ENCODE measurements around the gene DYNC1LI2.
A peak's percentile ranks its signal among the peaks of the same experiment; 100 is the strongest.

The DYNC1LI2 gene

GRCh38 chr16:66752379-66752778 is 970 bp upstream of the DYNC1LI2 start:
- ChIA-PET CTCF (interaction anchor here (0.6 to 4.3 kb wide), 25 partner anchors 10 to 455 kb away, joined by 3 to 40 read pairs (median 3); partner anchors contain the start of gene NAE1), POLR2A (interaction anchor here (1.5 kb wide), 2 partner anchors 12 to 15 kb away, joined by 3 read pairs; no protein-coding TSS in a partner anchor)

GRCh38 chr16:66751992-66752322 is 548 bp upstream of the DYNC1LI2 start:
- Histone ChIP-seq H3K27ac (ENCODE audit: extremely low read depth, low read depth, low read length) (peak overlapping the region; percentile 98; the same call in 1 of the 2 replicates), H3K36me3 (ENCODE audit: control insufficient read depth in 2 of 2, insufficient read depth in 1 of 2, low read length in 2 of 2) (peaks cover 23 to 36% of the 10 kb centered on the region in 2 experiments; a peak in 2 of 3 replicates), H3K4me1 (ENCODE audit: control insufficient read depth, insufficient read depth, low read length) (peaks cover 6% of the 10 kb centered on the region), H3K4me3 (ENCODE audit: low read depth, low read length) (no peak overlapping the region), H3K9me3 (ENCODE audit: control insufficient read depth, insufficient read depth, low read depth, low read length) (no peaks in the 10 kb centered on the region)
- POLR2A ChIA-PET, result interaction anchor here (1.5 kb wide), 2 partner anchors 11 to 14 kb away, joined by 3 read pairs; no protein-coding TSS in a partner anchor
- TF ChIP-seq ZNF704 (tag by site-specific recombination; IDR thresholded peaks at IDR 0.05) (no peak), CTCF (tag by site-specific recombination; IDR thresholded peaks at IDR 0.05) (peak; percentile 5; the same call in 1 of the 2 replicates), ZNF132 (tag by site-specific recombination; IDR thresholded peaks at IDR 0.05; ENCODE audit: borderline replicate concordance) (no peak), ZNF335 (tag by site-specific recombination; conservative IDR thresholded peaks at IDR 0.05) (peak; percentile 44), TRIM28 (IDR thresholded peaks at IDR 0.05; ENCODE audit: borderline replicate concordance, low read length) (0 out of 2 replicates have a peak, but pooled peaks have one; percentile 25), ZNF785 (tag by site-specific recombination; IDR thresholded peaks at IDR 0.05) (no peak), ZNF354C (tag by site-specific recombination; IDR thresholded peaks at IDR 0.05; ENCODE audit: borderline replicate concordance, low read depth) (no peak), KLF9 (tag by site-specific recombination; IDR thresholded peaks at IDR 0.05; ENCODE audit: low read depth) (0 out of 2 replicates have a peak, but pooled peaks have one; percentile 17), ZSCAN30 (tag by site-specific recombination; IDR thresholded peaks at IDR 0.05) (0 out of 2 replicates have a peak, but pooled peaks have one; percentile 3)
- CTCF ChIA-PET, result interaction anchor here (0.6 to 4.3 kb wide), 24 partner anchors 10 to 456 kb away, joined by 3 to 40 read pairs (median 4); partner anchors contain the start of gene NAE1

More at GRCh38 chr16:66752379-66752778, 970 bp upstream of the DYNC1LI2 start:
- Histone ChIP-seq H3K36me3 (ENCODE audit: control insufficient read depth in 2 of 2, insufficient read depth in 1 of 2, low read length in 2 of 2) (peaks cover 20 to 31% of the 10 kb centered on the region in 2 experiments; a peak in 2 of 3 replicates), H3K4me3 (ENCODE audit: low read depth, low read length) (no peak overlapping the region), H3K4me1 (ENCODE audit: control insufficient read depth, insufficient read depth, low read length) (peaks cover 6% of the 10 kb centered on the region), H3K27ac (ENCODE audit: extremely low read depth, low read depth, low read length) (no peak overlapping the region), H3K9me3 (ENCODE audit: control insufficient read depth, insufficient read depth, low read depth, low read length) (no peaks in the 10 kb centered on the region)
- TF ChIP-seq ZNF335 (tag by site-specific recombination; conservative IDR thresholded peaks at IDR 0.05) (0 out of 2 replicates have a peak, but pooled peaks have one; percentile 10), ZNF768 (tag by site-specific recombination; IDR thresholded peaks at IDR 0.05) (no peak), ZSCAN23 (tag by site-specific recombination; IDR thresholded peaks at IDR 0.05) (no peak)

- Histone ChIP-seq H3K36me3 (ENCODE audit: control insufficient read depth in 2 of 2, insufficient read depth in 1 of 2, low read length in 2 of 2) (peaks cover 28 to 45% of the 10 kb centered on the region in 2 experiments; a peak in 2 of 3 replicates), H3K4me3 (ENCODE audit: low read depth, low read length) (peak overlapping the region; percentile 87), H3K9me3 (ENCODE audit: control insufficient read depth, insufficient read depth, low read depth, low read length) (no peaks in the 10 kb centered on the region), H3K4me1 (ENCODE audit: control insufficient read depth, insufficient read depth, low read length) (peaks cover 6% of the 10 kb centered on the region), H3K27ac (ENCODE audit: extremely low read depth, low read depth, low read length) (peak overlapping the region; percentile 98; the same call in 1 of the 2 replicates)
- ChIA-PET POLR2A (interaction anchor here (1.5 to 2.0 kb wide), 3 partner anchors 9 to 13 kb away, joined by 3 to 9 read pairs (median 3); no protein-coding TSS in a partner anchor), CTCF (interaction anchor here (0.6 to 4.3 kb wide), 11 partner anchors 10 to 175 kb away, joined by 3 to 40 read pairs (median 10); partner anchors contain the start of gene NAE1)
- no peak for TF ChIP-seq ZNF580 (tag by site-specific recombination; IDR thresholded peaks at IDR 0.05)
- TF ChIP-seq ZNF560 (tag by site-specific recombination; IDR thresholded peaks at IDR 0.05; ENCODE audit: borderline replicate concordance), result no peak
- no peak for TF ChIP-seq ZNF19 (tag by site-specific recombination; IDR thresholded peaks at IDR 0.05; ENCODE audit: low read depth)
- no peak for TF ChIP-seq ZNF785 (tag by site-specific recombination; IDR thresholded peaks at IDR 0.05)
- TF ChIP-seq PATZ1 (tag by site-specific recombination; IDR thresholded peaks at IDR 0.05), result peak; percentile 69; the same call in 1 of the 2 replicates
- TF ChIP-seq ZNF692 (tag by site-specific recombination; IDR thresholded peaks at IDR 0.05), result 0 out of 2 replicates have a peak, but pooled peaks have one; percentile 17
- no peak for TF ChIP-seq HOXA7 (CRISPR knock-in tag; IDR thresholded peaks at IDR 0.05; ENCODE audit: borderline replicate concordance)
- TF ChIP-seq SP3 (tag by site-specific recombination; IDR thresholded peaks at IDR 0.05), result peak; percentile 75
- peak; percentile 88 for TF ChIP-seq KLF9 (tag by site-specific recombination; IDR thresholded peaks at IDR 0.05; ENCODE audit: low read depth)
- peak; percentile 58; the same call in 1 of the 2 replicates for TF ChIP-seq PRDM10 (tag by site-specific recombination; IDR thresholded peaks at IDR 0.05)
Measured at GRCh38 chr16:66751053-66751302, 431 bp downstream of the DYNC1LI2 start.

Data from HEK293 (cell line).